SHP77 (cell line): ENCODE data around the gene HNRNPUL1.

Experiments
- DNase-seq, 2 experiments: peaks; one replicate each; lab custom pipeline; 2025; lab: John Stamatoyannopoulos, UW

HNRNPUL1 gene

GRCh38 chr19:41353466-41354342 lies 89.5 kb downstream of the HNRNPUL1 start, which contains the start of gene TGFB1:
TGFB1 (minus strand) TSS chr19:41353922; CDS start chr19:41353044, 878 bp downstream.
- DNase-seq: peak in 1 of 2 experiments; percentile 58

- no peak for DNase-seq
Measured at GRCh38 chr19:41354343-41354953, 90.3 kb downstream of the HNRNPUL1 start.

GRCh38 chr19:41355035-41355434 lies 90.9 kb downstream of the HNRNPUL1 start:
- DNase-seq: no peak

- no peak for DNase-seq
Measured at GRCh38 chr19:41355802-41356201, 91.6 kb downstream of the HNRNPUL1 start.

GRCh38 chr19:41356984-41357739 lies 93.0 kb downstream of the HNRNPUL1 start:
- no peak for DNase-seq
